ENCODE results near the gene DAB2IP.

The DAB2IP gene

GRCh38 chr9:121607434-121608167 is 43.8 kb upstream of the DAB2IP start:
- Histone ChIP-seq H3K4me3 (ENCODE audit: severe bottlenecking) (no peak overlapping the region), H3K36me3 (ENCODE audit: low read depth) (no peaks in the 10 kb centered on the region), H3K27me3 (ENCODE audit: insufficient read depth, poor library complexity, severe bottlenecking) (no peaks in the 10 kb centered on the region), H3K9me3 (ENCODE audit: severe bottlenecking) (no peaks in the 10 kb centered on the region), H3K27ac (ENCODE audit: poor library complexity, severe bottlenecking) (no peak overlapping the region), H3K4me1 (ENCODE audit: insufficient read depth, poor library complexity, severe bottlenecking) (peaks cover 8% of the 10 kb centered on the region)
- TF ChIP-seq CTCF (IDR thresholded peaks at IDR 0.05; ENCODE audit: poor library complexity, severe bottlenecking), result no peak
- ATAC-seq (ENCODE audit: low read depth) (no peak), DNase-seq (ENCODE audit: low spot score) (no peak)

- TF ChIP-seq CTCF (IDR thresholded peaks at IDR 0.05; ENCODE audit: poor library complexity, severe bottlenecking), result no peak
- no peak for DNase-seq (ENCODE audit: low spot score)
- Histone ChIP-seq H3K36me3 (ENCODE audit: low read depth) (no peaks in the 10 kb centered on the region), H3K27me3 (ENCODE audit: insufficient read depth, poor library complexity, severe bottlenecking) (no peaks in the 10 kb centered on the region), H3K27ac (ENCODE audit: poor library complexity, severe bottlenecking) (no peak overlapping the region), H3K4me3 (ENCODE audit: severe bottlenecking) (no peak overlapping the region), H3K9me3 (ENCODE audit: severe bottlenecking) (no peaks in the 10 kb centered on the region), H3K4me1 (ENCODE audit: insufficient read depth, poor library complexity, severe bottlenecking) (peaks cover 15% of the 10 kb centered on the region)
- ATAC-seq (ENCODE audit: low read depth), result no peak
These were observed 43.1 kb upstream of the DAB2IP start for GRCh38 chr9:121608168-121608853.

GRCh38 chr9:121609822-121610637 is 41.4 kb upstream of the DAB2IP start:
- TF ChIP-seq CTCF (IDR thresholded peaks at IDR 0.05; ENCODE audit: poor library complexity, severe bottlenecking), result no peak
- H3K4me1 ChIP-seq (ENCODE audit: insufficient read depth, poor library complexity, severe bottlenecking), result peaks cover 17% of the 10 kb centered on the region
- H3K9me3 ChIP-seq (ENCODE audit: severe bottlenecking), result no peaks in the 10 kb centered on the region
- no peaks in the 10 kb centered on the region for H3K36me3 ChIP-seq (ENCODE audit: low read depth)
- H3K27ac ChIP-seq (ENCODE audit: poor library complexity, severe bottlenecking), result no peak overlapping the region
- no peaks in the 10 kb centered on the region for H3K27me3 ChIP-seq (ENCODE audit: insufficient read depth, poor library complexity, severe bottlenecking)
- ATAC-seq (ENCODE audit: low read depth) (peak; percentile 97), DNase-seq (ENCODE audit: low spot score) (peak; percentile 84)
- no peak overlapping the region for H3K4me3 ChIP-seq (ENCODE audit: severe bottlenecking)

- ATAC-seq (ENCODE audit: low read depth), result no peak
- no peak for DNase-seq (ENCODE audit: low spot score)
- H3K27me3 ChIP-seq (ENCODE audit: insufficient read depth, poor library complexity, severe bottlenecking), result no peaks in the 10 kb centered on the region
- H3K9me3 ChIP-seq (ENCODE audit: severe bottlenecking), result no peaks in the 10 kb centered on the region
- no peak overlapping the region for H3K27ac ChIP-seq (ENCODE audit: poor library complexity, severe bottlenecking)
- H3K36me3 ChIP-seq (ENCODE audit: low read depth), result no peaks in the 10 kb centered on the region
- no peak for TF ChIP-seq CTCF (IDR thresholded peaks at IDR 0.05; ENCODE audit: poor library complexity, severe bottlenecking)
- H3K4me3 ChIP-seq (ENCODE audit: severe bottlenecking), result no peak overlapping the region
- H3K4me1 ChIP-seq (ENCODE audit: insufficient read depth, poor library complexity, severe bottlenecking), result peaks cover 17% of the 10 kb centered on the region
These were observed 40.8 kb upstream of the DAB2IP start for GRCh38 chr9:121610638-121610953.
